PC-3 (cell line): ENCODE results near the gene SKOR1. TPM values are rescaled to one million over a fixed set of nuclear protein-coding genes. Genes with fewer than 3 reads are reported as not detected.

Experiments used
- ATAC-seq: fragments of 200-7000 bp; cut with Tn5 transposase; 2 replicates; pipeline ENCODE4 v1.9.1; 2020; ENCODE audit warnings: mild to moderate bottlenecking, moderate library complexity
- BruUV-seq: library from RNA; stranded (reverse); fragments of 400-500 nt; replicated peaks from 2 replicates; lab custom pipeline; 2021; lab: Mats Ljungman, UMichigan
- CTCF ChIA-PET: fragments of 300-600 bp; sonication (Branson Sonifier 250); formaldehyde crosslinking; loops from one replicate; lab custom pipeline; 2022; ENCODE audit warnings: antibody characterized with exemption; lab: Charles Lee
- POLR2A ChIA-PET: fragments of 300-600 bp; sonication (Branson Sonifier 250); formaldehyde crosslinking; loops from one replicate; lab custom pipeline; 2022; ENCODE audit warnings: antibody characterized with exemption; ENCODE audit not compliant: unreplicated experiment; lab: Charles Lee
- DNase-seq: peaks from one replicate; pipeline ENCODE4 v3.0.0-alpha.2; 2015
- H2AFZ ChIP-seq: fragments of 300-600 bp; sonication (generic); 2 replicates; pipeline ENCODE4 v1.6.0; 2016; ENCODE audit warnings: antibody characterized with exemption, low read length
- H3F3A ChIP-seq: fragments of 300-600 bp; sonication (generic); one replicate; pipeline ENCODE4 v1.6.0; 2017; ENCODE audit warnings: antibody characterized with exemption, low read length, control low read depth, mild to moderate bottlenecking; ENCODE audit not compliant: unreplicated experiment
- H3K27ac ChIP-seq: fragments of 300-600 bp; sonication (generic); 2 replicates; pipeline ENCODE4 v1.5.1; 2016; ENCODE audit warnings: mild to moderate bottlenecking, low read length
- H3K27me3 ChIP-seq: fragments of 300-600 bp; sonication (generic); 2 replicates; pipeline ENCODE4 v1.6.1; 2016; ENCODE audit warnings: low read length, mixed read lengths
- H3K36me3 ChIP-seq: fragments of 300-600 bp; sonication (generic); 2 replicates; pipeline ENCODE4 v1.6.1; 2016; ENCODE audit warnings: low read depth, mixed run types, low read length, mixed read lengths
- H3K4me1 ChIP-seq: fragments of 300-600 bp; sonication (generic); 2 replicates; pipeline ENCODE4 v1.5.1; 2016; ENCODE audit warnings: low read length; ENCODE audit not compliant: insufficient read depth
- H3K4me2 ChIP-seq: fragments of 300-600 bp; sonication (generic); 2 replicates; pipeline ENCODE4 v1.6.0; 2016; ENCODE audit warnings: low read length
- H3K4me3 ChIP-seq: fragments of 300-600 bp; sonication (generic); 2 replicates; pipeline ENCODE4 v1.5.1; 2016; ENCODE audit warnings: mild to moderate bottlenecking, low read length, mixed read lengths
- H3K79me2 ChIP-seq: fragments of 300-600 bp; sonication (generic); 2 replicates; pipeline ENCODE4 v1.6.1; 2017; ENCODE audit warnings: low read length, mixed read lengths
- H3K9ac ChIP-seq: fragments of 300-600 bp; sonication (generic); 2 replicates; pipeline ENCODE4 v1.6.0; 2016; ENCODE audit warnings: mild to moderate bottlenecking, low read length
- H3K9me2 ChIP-seq: fragments of 300-600 bp; sonication (generic); replicated peaks from 2 replicates; pipeline ENCODE4 v1.6.1; 2016; ENCODE audit warnings: mixed run types, low read length, mixed read lengths
- H3K9me3 ChIP-seq: fragments of 300-600 bp; sonication (generic); 2 replicates; pipeline ENCODE4 v1.6.1; 2016; ENCODE audit warnings: low read length, mixed read lengths
- H4K20me1 ChIP-seq: fragments of 300-600 bp; sonication (generic); 2 replicates; pipeline ENCODE4 v1.6.1; 2016; ENCODE audit warnings: low read length, mixed read lengths
- CTCF ChIP-seq: fragments of 300-600 bp; sonication (generic); conservative IDR thresholded peaks from 2 replicates; pipeline ENCODE4 v1.5.1; 2017; ENCODE audit warnings: antibody characterized with exemption, low read depth, mild to moderate bottlenecking, low read length
- EZH2 ChIP-seq: fragments of 300-600 bp; sonication (generic); IDR thresholded peaks from one replicate; pipeline ENCODE4 v1.6.1; 2017; ENCODE audit warnings: antibody characterized with exemption, mild to moderate bottlenecking, low read length; ENCODE audit not compliant: unreplicated experiment
- EZH2phosphoT487 ChIP-seq: fragments of 300-600 bp; sonication (generic); IDR thresholded peaks from 2 replicates; pipeline ENCODE4 v1.6.1; 2018; ENCODE audit warnings: mild to moderate bottlenecking, antibody characterized with exemption, low read length, borderline replicate concordance
- intact Hi-C: fragments of 100-400 bp; cut with micrococcal nuclease; formaldehyde crosslinking; loops from 2 replicates; pipeline ENCODE4 v1.9.0; 2023
- total RNA-seq: library from RNA; depleted of rRNA; stranded (reverse); fragments of >200 nt; gene quantifications from 2 replicates; pipeline ENCODE4 v1.2.3, GENCODE V29; 2014

SKOR1 gene
- total RNA-seq, 1 experiment from 2014 or later, result 0.11 TPM

- no peak for TF ChIP-seq EZH2
- no peak for TF ChIP-seq EZH2phosphoT487
- TF ChIP-seq CTCF, result no peak
- intact Hi-C loops, result no loop called here
- H3K9me3 ChIP-seq, result no peaks in the 10 kb centered on the region
- no peak overlapping the region for H3K4me2 ChIP-seq
- H3K27me3 ChIP-seq, result no peaks in the 10 kb centered on the region
- H4K20me1 ChIP-seq, result no peaks in the 10 kb centered on the region
- H3K9me2 ChIP-seq, result no peaks in the 10 kb centered on the region
- no peaks in the 10 kb centered on the region for H3F3A ChIP-seq
- no peak for DNase-seq
- H2AFZ ChIP-seq, result no peak overlapping the region
- H3K4me3 ChIP-seq, result no peak overlapping the region
- no peaks in the 10 kb centered on the region for H3K4me1 ChIP-seq
- H3K9ac ChIP-seq, result no peak overlapping the region
- CTCF ChIA-PET, result no interaction called here
- no peak for ATAC-seq
- H3K79me2 ChIP-seq, result no peaks in the 10 kb centered on the region
- no peak overlapping the region for H3K27ac ChIP-seq
- H3K36me3 ChIP-seq, result no peaks in the 10 kb centered on the region
- POLR2A ChIA-PET, result no interaction called here
- no TSS peak for BruUV-seq
Observed at GRCh38 chr15:67873777-67874176, 48.5 kb downstream of the SKOR1 start.

- Histone ChIP-seq H3K4me2 (no peak overlapping the region), H3K9ac (no peak overlapping the region), H2AFZ (no peak overlapping the region), H3K4me3 (no peak overlapping the region), H3K27ac (no peak overlapping the region), H3K79me2 (no peaks in the 10 kb centered on the region), H3K36me3 (no peaks in the 10 kb centered on the region), H3K27me3 (no peaks in the 10 kb centered on the region), H3K9me2 (no peaks in the 10 kb centered on the region), H4K20me1 (no peaks in the 10 kb centered on the region), H3K4me1 (peaks cover 5% of the 10 kb centered on the region; the same call in 1 of the 2 replicates), H3K9me3 (no peaks in the 10 kb centered on the region), H3F3A (no peaks in the 10 kb centered on the region)
- intact Hi-C loops, result no loop called here
- no peak for ATAC-seq
- DNase-seq, result no peak
- TF ChIP-seq EZH2 (no peak), EZH2phosphoT487 (no peak), CTCF (no peak)
- ChIA-PET CTCF (no interaction called here), POLR2A (no interaction called here)
- no TSS peak for BruUV-seq
Observed at GRCh38 chr15:67878712-67879206, 53.5 kb downstream of the SKOR1 start.

GRCh38 chr15:67879440-67880129 lies 54.3 kb downstream of the SKOR1 start:
- no TSS peak for BruUV-seq
- Histone ChIP-seq H3K4me1 (peaks cover 10% of the 10 kb centered on the region), H2AFZ (no peak overlapping the region), H3K9ac (no peak overlapping the region), H3K9me2 (no peaks in the 10 kb centered on the region), H3F3A (no peaks in the 10 kb centered on the region), H3K36me3 (no peaks in the 10 kb centered on the region), H3K4me3 (no peak overlapping the region), H3K27me3 (no peaks in the 10 kb centered on the region), H3K4me2 (no peak overlapping the region), H3K79me2 (no peaks in the 10 kb centered on the region), H4K20me1 (no peaks in the 10 kb centered on the region), H3K9me3 (no peaks in the 10 kb centered on the region), H3K27ac (no peak overlapping the region)
- TF ChIP-seq EZH2phosphoT487 (no peak), EZH2 (no peak), CTCF (no peak)
- POLR2A ChIA-PET, result no interaction called here
- intact Hi-C loops, result no loop called here
- CTCF ChIA-PET, result no interaction called here
- DNase-seq (no peak), ATAC-seq (no peak)
